GM21619 (cell line): ENCODE measurements around the gene LNX2.

Source experiments
- ATAC-seq: cut with Tn5 transposase; IDR thresholded peaks from one replicate; pipeline ENCODE4 v1.9.1; 2021; ENCODE audit not compliant: unreplicated experiment

Gene LNX2

DNA sequence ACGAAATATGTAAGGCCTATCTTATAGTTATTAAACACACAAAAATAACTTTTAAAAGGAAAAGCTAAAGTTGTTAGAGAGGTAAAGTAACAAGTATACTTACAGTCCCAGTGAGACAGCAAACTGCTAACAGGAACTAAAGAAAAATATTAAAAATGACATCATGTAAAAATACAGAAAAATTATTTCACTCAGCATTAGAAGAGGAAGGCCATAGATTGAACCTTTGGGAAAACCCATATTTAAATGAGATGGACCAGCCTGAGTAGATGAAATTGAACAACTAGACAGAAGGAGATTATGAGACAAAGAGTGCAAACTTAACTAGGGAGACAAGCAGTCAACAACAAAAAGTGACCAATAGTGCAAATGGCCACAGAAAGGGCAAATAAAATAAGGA is 49.4 kb downstream of the LNX2 start:
- no peak for ATAC-seq

DNA sequence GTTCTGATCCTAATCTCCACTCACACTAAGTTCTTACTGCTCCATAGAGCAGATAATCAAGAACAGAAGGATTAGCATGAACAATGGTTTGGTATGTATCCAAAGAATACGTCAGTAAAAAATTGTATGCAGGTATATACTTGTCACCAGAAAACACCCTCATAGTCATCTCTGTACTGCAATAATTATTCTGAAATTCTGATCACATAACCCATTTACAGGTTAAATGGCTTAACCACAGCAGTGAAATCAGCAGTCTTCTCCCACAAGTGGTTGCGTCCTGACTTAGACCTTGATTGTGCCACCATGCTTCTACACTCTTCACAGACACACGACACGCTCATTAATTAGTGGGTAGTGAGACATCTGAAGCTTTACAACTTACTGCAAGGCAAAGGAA is 50.9 kb downstream of the LNX2 start:
- no peak for ATAC-seq

DNA sequence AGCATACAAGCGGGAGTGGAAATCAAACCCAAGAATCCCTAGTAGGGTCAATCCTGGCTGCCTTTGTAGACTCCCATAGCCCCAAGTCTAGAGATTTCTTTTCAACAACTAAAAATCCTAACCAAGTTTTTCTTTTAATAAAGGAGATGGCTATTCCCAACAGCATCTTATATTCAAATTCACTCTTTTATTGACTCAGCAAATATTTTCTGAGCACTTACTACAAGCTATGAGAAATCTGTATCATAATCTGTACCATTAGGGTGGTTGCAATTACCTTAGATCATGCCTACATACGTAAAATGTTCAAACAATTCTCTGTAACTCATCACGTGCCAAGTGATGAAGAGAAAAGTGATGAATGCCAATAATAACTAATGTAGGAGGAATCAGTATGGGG is 54.5 kb downstream of the LNX2 start:
- no peak for ATAC-seq

DNA sequence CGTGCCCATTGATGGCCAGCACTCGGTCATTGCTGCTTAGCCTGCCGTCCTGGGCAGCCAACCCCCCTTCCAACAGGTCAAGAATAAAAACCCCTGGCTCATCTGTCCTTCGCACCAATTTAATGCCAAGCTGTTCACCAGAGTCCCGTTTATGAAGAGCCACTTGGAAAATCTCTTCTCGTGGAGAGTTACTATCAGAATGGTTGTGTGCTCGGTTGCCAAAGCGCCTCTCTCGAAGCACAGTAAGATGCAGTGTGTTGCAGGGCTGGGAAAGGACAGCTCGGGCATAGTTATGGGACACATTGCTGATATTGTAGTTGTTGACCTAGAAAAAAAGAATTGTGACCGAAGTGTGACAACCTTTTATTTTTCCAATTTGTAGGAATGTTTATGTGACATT is 57.9 kb downstream of the LNX2 start:
- ATAC-seq: no peak

DNA sequence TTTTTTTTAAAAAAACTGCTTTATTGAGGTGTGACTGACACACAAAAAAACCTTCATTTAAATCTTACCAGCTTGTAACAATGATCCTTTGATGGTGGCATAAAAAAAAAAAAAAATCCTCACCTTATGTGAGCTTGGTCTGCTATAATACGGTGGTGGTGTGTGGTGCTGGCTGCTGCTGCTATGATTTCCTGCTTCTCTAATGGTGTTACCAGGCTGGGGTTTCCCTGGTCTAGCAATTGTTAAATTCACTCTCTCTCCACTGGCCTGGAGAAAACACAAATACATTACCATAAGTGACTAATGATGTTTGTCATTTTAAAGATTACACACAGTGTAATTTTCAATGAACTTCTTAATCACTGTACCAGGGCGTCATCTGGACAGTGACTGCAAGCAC is 60.6 kb downstream of the LNX2 start:
- ATAC-seq: no peak

DNA sequence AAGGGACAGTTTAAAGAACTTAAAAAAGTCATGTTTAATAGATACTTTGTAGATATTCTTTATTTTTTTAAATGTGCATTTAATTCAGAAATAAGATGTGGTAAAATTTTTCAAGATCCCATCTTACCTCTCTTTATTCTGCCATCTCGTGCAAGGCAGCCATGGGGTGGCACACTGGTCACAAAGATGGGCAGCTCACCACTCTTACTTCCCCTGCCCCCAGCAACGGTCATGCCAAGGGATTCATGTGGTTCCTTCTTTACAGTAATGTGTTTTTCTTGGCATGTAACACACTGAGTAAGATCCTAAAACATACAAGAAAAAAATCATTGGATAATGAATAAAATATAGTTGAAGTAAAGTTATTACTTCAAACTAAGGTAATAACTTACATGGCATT is 64.2 kb downstream of the LNX2 start:
- ATAC-seq: no peak

DNA sequence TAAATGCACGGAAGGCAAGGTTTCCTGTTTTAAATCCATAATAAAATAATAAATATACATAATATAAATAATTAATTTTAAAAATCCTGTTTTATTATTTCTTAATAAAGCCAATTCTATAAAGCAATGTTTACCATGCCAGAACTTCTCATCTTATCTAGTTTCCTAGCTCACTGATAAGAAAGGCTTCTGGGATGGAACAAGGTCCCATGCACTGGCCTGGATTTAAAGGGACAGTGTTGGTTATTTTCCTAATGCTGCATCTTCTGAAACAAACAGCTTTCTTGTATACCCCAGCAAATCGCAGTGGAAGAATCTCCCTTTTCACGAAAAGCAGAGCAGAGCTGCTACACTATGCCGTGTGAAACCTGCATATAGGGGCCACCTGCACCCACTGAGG is 68.8 kb downstream of the LNX2 start:
- ATAC-seq: no peak

DNA sequence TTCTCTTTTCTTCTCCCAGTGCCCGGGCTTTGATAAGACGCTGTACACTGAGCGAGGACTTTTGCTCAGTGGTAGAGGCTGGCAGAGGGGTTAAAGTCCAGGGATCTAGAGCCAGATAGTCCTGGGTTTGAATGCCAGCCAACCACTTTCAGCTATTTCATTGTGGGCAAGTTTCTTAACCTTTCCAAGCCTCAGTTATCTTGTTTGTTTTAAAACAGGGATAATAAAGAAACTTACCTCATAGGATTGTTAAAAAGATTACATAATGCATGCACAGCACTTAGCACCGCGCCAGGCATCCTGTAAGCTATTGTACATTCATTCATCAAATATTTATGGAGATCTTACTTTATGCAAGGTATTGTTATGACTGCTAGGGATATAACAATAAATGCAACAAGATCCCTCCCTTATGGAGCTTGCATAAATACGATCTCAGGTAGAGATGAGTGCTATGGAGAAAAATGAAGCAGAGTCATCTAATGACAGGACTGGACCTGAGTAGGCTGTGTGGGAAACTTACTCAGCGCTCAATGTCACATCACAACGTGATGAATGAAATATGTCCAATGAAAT is 70.8 kb downstream of the LNX2 start:
- no peak for ATAC-seq

DNA sequence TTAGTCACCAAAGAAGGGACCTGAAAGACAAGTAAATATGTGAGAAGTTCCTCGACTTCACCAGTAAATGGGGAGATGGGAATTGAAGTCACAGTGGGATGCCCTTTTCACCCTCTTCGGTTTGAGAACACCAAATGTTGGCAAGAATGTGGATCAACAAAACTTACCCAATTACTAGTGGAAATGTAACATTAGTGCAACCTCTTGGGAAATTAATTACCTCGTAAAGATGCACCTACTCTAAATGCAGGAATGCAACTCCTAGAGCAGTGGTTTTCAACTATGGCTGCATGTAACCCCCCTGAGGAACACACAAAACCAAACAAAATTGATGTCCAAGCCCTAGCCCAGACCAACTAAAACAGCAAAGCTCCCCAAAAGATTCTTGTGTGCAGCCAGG is 78.1 kb downstream of the LNX2 start:
- no peak for ATAC-seq

DNA sequence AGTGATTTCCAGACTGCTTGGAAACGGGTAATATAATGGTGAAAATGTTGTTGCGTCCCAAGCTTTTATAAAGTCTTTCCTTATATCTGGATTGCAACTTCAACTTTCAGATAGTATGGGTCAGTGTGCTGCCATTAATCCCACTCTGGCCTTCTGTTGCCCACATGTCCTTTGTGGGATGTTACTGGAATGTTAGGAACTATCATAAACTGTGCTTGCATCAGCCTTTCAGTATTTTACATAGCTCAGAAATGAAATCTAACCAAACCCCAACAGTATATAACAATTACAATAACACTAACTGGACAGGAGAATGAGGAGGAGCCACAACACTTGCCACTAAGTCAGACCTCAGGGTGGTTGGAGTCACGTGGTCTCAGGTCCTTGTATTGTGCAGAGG is 78.9 kb downstream of the LNX2 start:
- ATAC-seq: no peak

DNA sequence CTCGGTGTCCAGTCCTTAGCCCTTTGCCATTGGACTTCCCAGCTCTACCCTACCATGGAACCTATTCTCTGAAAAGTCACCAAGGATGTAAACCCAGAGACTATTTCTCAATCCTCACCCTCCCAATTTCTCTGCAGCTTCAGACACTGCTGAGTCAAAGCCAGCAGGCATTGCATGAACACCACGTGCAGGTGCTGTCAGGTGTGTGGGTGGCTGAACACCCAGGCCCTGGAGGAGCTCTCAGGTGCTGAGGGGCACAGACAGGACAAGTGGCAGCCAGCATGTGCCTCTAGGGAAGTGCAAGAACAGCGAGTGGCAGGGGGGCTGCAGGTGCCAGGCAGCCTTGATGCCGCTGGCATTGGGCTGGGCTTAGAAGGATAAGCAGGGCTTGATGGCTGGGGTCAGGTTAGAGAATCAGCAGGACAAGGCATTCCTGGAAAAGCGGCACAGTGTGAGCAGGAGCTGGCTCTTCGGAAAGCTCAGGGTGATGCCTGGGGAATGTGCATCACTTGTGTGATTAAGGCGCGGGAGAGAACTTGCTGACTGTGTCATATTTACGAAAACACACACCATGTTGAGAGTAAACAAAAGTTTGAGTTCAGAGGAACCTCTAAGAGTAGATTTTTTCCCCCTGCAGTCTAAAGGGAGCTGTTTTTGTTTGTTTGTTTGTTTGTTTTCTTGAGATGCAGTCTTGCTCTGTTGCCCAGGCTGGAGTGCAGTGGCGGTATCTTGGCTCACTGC is 83.8 kb downstream of the LNX2 start:
- ATAC-seq: no peak

DNA sequence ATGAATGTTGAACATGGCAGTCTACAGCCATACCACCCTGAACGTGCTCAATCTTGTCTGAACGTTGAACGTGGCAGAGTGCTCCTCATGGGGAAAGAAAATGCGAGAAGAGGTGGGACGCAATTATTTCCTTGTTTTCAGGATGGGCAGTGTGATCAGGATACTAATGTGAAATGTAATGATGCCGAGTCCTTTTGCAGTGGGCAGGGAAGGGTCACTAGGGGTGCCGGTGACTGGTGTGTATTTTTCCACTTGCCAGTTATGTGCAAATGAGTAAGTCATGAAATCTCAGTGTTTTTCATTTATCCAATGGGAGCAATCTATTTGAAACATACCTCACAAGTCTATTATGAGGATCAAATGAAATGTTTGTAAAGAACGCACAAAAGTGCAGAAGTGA is 84.8 kb downstream of the LNX2 start:
- no peak for ATAC-seq

DNA sequence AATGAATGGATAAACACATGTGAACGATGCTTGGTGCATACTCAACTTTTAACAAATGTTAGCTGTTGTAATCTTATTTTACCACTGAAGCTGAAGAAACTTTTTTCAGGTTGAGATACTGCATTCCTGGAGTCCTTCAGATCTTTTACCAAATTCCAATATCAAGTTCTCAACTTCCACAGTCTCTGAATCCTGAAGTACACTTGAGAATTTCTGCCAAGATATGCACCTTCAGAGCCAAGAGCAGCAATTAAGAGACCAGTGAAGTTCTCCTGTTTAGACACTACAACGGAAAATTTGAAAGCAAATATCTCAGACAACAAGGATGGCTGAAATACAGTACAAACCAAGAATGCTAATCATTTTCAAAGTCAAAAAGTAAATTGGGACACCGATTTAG is 85.3 kb downstream of the LNX2 start:
- ATAC-seq: no peak

DNA sequence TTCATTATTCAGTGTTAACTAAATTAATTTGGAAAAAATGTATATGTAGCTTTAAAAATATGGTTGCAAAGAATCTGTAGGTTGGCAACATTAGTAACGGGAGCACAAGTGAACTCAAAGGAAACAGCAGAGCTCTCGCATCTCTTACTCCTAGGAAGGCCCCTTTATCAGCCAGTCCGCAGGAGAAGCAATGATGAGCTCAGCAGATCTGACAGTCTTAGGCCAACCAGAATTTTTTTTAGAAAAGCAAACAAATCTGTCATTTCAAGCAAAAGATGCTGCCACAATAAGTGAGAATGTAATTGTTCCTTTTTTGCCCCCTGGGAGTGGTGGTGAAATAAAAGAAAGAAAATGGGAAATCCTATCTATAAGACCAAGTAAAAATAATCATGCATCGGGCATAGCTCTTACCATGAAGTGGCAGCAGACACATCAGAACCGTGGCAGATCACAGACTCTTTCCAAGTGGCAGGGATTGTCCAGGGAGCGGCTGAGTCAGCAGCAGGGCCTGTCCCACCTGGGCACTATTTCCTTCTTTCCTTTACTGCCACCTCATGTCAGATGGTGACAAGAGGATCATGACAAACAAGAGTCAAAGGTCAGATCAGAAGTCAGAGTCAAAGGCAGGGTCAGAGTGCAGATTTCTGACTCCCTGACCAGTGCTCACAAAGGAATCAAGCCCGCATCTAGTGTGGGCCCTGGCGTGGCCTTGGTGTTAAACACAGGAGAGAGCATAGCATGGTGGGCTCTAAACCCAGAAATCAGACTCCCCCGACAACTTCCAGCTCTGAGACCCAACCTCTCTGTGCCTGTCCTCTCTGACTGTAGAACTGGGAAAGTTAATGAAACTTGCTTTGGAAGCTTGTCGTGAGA is 86.0 kb downstream of the LNX2 start:
- no peak for ATAC-seq

DNA sequence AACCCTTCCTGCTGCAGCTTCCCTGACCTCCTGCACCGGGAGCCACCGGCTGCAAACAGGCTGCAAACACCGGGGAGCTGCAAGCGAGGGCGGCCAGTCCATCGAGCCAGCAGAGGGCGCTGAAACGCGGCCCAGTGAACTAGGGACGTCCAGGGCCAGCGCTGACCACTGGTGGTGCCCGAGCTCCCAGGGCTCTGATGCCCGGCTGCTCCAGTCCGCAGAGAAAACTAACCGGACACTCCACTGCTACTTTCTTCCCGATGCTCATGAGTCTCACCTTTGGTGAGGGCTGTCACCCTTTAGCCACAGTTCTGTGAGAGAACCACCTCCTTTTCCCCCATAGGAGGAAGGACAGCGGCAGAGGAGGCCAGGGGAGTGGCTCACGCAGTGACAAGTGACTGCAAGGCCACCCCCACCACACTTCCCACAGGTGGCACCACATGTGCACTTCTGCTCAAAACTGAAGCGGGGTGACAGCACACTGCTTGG is 87.1 kb downstream of the LNX2 start:
- no peak for ATAC-seq

DNA sequence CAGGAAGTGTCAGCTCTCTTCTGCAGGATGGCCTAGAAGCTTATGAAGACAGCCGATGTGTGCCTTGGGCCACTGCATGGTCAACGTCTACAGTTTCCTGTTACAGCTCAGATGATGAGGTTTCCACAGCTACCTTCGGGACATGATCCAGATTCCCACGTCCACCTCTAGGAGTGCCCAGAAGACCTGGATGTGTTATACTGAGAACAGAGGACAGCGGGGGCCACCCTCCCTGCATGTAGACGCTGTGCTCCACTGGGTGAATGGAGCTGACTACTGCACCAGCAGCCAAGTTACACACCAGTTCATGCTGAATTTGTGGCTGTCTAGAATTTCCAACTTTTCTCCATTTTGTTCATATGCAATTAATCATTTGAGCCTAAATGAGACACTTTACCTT is 91.4 kb downstream of the LNX2 start:
- ATAC-seq: no peak

DNA sequence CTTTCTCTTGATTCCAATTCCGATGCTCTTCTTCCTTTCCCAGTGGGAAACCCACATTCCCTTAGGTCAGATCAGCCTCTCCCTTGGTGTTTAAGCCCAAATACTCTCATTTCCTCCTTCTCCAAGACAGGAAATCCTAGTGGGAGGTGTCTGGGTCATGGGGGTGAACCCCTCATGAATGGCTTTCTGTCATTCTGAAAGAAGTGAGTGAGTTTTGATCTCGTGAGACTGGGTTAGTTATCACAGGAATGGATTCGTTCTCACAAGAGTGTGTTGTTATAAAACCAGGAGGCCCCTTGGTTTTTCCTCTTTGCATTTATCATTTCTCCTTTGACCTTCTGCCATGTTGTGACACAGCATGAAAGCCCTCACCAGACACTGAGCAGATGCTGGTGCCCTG is 93.8 kb downstream of the LNX2 start:
- no peak for ATAC-seq

DNA sequence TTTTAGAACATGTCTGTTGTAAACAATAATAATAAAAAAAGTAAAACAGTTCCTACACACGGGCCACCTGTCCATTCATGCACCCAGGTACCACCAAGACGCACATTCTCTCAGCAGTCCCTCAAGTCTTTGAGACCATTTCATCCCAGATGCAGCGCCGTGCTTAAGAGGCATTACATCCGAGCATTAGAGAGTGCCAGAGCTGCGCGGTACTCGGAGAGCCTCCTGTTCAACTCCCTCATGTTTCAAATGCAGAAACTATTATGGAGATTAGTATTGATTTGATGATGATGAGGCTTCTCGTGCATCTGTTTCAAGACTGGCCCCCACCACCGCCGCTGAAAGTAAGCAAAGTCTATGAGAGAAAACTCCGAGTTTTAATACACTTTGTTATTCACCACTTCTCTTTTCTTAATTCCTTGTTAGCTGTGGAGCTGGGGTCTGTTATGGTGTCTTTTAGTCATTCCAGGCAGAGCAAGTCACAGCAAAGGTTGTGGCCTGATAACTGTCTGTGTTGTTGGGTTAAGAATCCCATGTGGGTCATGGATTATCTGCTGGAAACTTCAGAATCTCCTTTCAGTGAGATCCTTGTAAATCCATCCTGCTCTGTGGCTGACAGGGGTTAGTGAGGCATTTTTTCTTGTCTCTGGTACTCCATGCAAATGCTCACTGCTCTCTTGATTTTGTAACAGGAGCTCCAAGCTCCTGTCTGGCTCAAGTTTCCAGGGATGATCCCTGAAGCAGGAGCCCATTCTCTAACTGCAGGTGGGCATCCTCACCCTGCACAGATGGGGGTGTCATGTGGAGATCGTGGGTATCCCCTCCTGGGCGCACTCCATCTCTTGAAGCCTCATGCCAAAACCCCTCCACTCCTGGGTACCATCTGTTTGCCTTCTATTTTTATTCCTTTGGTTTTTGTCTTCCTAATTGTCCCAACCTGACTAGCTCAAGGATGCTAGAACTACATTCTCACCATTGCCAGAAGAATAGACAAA is 95.1 kb downstream of the LNX2 start:
- no peak for ATAC-seq

DNA sequence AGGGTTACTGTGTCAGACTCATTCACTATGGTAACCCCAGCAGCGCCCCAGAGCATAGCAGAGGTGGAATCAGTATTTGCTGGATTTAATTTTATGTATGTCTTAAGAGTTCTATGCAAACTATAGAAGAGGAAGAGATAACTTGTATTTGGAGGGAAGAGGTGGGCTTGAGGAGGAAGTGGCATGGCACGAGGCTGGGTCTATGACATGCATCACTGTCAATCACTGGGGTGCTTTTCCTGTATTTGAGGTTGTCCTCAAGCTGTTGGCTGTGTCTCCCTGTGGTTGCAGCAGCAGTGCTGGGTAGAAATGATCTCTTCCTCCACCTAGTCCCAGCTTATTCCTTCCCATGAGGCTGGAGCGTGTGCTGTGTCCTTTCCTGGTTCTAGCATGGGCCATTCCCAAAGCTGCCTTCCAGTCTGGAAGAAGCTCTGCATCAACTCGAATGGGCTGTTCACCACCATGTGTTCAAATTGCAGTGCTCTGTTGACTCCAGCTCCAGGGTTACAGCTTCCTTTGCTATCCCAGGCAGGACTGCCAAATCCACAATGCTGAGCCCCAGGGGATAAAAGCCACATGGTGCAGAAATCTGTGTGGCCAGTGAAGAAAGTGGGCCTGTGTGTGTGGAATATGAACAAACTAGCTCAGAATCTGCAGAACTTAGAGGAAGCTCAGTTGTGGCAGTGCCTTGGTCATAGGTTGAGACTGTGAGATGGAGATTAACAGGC is 96.8 kb downstream of the LNX2 start:
- no peak for ATAC-seq

DNA sequence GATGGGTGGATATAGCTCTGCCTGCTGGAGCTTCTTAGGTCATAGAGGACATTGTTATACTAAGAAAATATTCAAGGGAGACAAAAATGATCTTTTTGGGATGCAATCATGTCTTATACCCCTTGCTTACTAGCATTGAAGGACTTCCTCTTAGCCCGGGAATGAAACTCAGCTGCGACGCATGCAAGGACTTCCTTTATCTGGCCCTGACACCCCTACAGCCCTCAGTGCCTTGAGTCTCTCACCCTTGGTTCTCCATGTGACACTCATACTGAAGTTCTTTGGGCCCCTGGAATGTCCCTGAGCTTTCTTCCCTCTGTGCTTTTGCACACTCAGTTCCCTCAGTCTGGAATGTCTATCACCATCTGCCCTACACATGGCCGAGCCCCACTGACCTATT is 97.5 kb downstream of the LNX2 start:
- no peak for ATAC-seq
